Trophoblast cell (in vitro differentiated cells and primary cell): Measurements from ENCODE around the gene SLC25A25.
A peak's percentile ranks its signal among the peaks of the same experiment; 100 is the strongest.

Experiments used
- DNase-seq, 2 donors: peaks; one replicate each; pipeline ENCODE4 v3.0.0-alpha.2; 2016
- H2AFZ ChIP-seq: 2 replicates; pipeline ENCODE4 v1.6.1; 2013; ENCODE audit warnings: low read length, moderate library complexity, mild to moderate bottlenecking; ENCODE audit not compliant: insufficient read depth, poor library complexity
- H2AK5ac ChIP-seq: 2 replicates; pipeline ENCODE4 v1.6.1; 2013; ENCODE audit warnings: mild to moderate bottlenecking, low read length
- H2BK120ac ChIP-seq: 2 replicates; pipeline ENCODE4 v1.6.1; 2013; ENCODE audit warnings: low read length, mild to moderate bottlenecking, moderate library complexity; ENCODE audit not compliant: insufficient read depth, poor library complexity
- H2BK12ac ChIP-seq: 2 replicates; pipeline ENCODE4 v1.6.1; 2013; ENCODE audit warnings: mild to moderate bottlenecking, low read length, moderate library complexity
- H2BK5ac ChIP-seq: 2 replicates; pipeline ENCODE4 v1.6.1; 2013; ENCODE audit warnings: low read length, low read depth, moderate library complexity, mild to moderate bottlenecking; ENCODE audit not compliant: poor library complexity
- H3K14ac ChIP-seq: 2 replicates; pipeline ENCODE4 v1.6.1; 2013; ENCODE audit warnings: mild to moderate bottlenecking, low read length
- H3K18ac ChIP-seq: 2 replicates; pipeline ENCODE4 v1.6.1; 2013; ENCODE audit warnings: mild to moderate bottlenecking, low read length
- H3K23ac ChIP-seq: 2 replicates; pipeline ENCODE4 v1.6.1; 2013; ENCODE audit warnings: low read length
- H3K27ac ChIP-seq: 2 replicates; pipeline ENCODE4 v1.5.1; 2013; ENCODE audit warnings: low read depth, mild to moderate bottlenecking, inconsistent platforms, low read length, moderate library complexity
- H3K27me3 ChIP-seq: 2 replicates; pipeline ENCODE4 v1.6.1; 2013; ENCODE audit warnings: inconsistent platforms, mild to moderate bottlenecking, low read length, moderate library complexity; ENCODE audit not compliant: insufficient read depth
- H3K36me3 ChIP-seq, 2 experiments: 1 replicate in 1 of 2; 2 replicates in 1 of 2; pipeline ENCODE4 v1.6.1; 2013; ENCODE audit warnings: low read length in 2 of 2, mild to moderate bottlenecking in 2 of 2, moderate library complexity in 1 of 2; ENCODE audit not compliant: insufficient read depth in 2 of 2, control insufficient read depth in 1 of 2
- H3K4ac ChIP-seq: 2 replicates; pipeline ENCODE4 v1.6.1; 2013; ENCODE audit warnings: low read depth, mild to moderate bottlenecking, low read length, moderate library complexity
- H3K4me1 ChIP-seq, 2 experiments: 1 replicate in 1 of 2; 2 replicates in 1 of 2; pipeline ENCODE4 v1.6.1; 2013; ENCODE audit warnings: low read length in 2 of 2, mild to moderate bottlenecking in 2 of 2, moderate library complexity in 1 of 2; ENCODE audit not compliant: insufficient read depth in 2 of 2, control insufficient read depth in 1 of 2
- H3K4me2 ChIP-seq: 2 replicates; pipeline ENCODE4 v1.6.1; 2013; ENCODE audit warnings: inconsistent platforms, mild to moderate bottlenecking, low read length, moderate library complexity
- H3K4me3 ChIP-seq: 2 replicates; pipeline ENCODE4 v1.5.1; 2013; ENCODE audit warnings: mild to moderate bottlenecking, low read depth, low read length, inconsistent platforms
- H3K79me1 ChIP-seq: one replicate; pipeline ENCODE4 v1.6.1; 2013; ENCODE audit warnings: low read length
- H3K79me2 ChIP-seq: 2 replicates; pipeline ENCODE4 v1.6.1; 2013; ENCODE audit warnings: low read length, mild to moderate bottlenecking; ENCODE audit not compliant: control insufficient read depth, insufficient read depth, poor library complexity
- H3K9ac ChIP-seq: 2 replicates; pipeline ENCODE4 v1.6.1; 2013; ENCODE audit warnings: mild to moderate bottlenecking, low read length
- H3K9me3 ChIP-seq: 2 replicates; pipeline ENCODE4 v1.6.1; 2013; ENCODE audit warnings: low read depth, mild to moderate bottlenecking, control low read depth, inconsistent platforms, low read length; ENCODE audit not compliant: insufficient read depth
- H4K12ac ChIP-seq: 2 replicates; pipeline ENCODE4 v1.6.1; 2013; ENCODE audit warnings: low read depth, mild to moderate bottlenecking, low read length, moderate library complexity
- H4K8ac ChIP-seq: 2 replicates; pipeline ENCODE4 v1.6.1; 2013; ENCODE audit warnings: low read depth, mild to moderate bottlenecking, low read length, moderate library complexity
- H4K91ac ChIP-seq: one replicate; pipeline ENCODE4 v1.6.1; 2013; ENCODE audit warnings: low read depth, mild to moderate bottlenecking, low read length, moderate library complexity
- WGBS: extraction: QIAGEN DNeasy Blood & Tissue Kit; methylation state at CpG from one replicate; pipeline ENCODE4 v1.1.7; 2013; ENCODE audit warnings: missing lambda C conversion rate; ENCODE audit not compliant: insufficient read length, insufficient coverage; ENCODE audit errors: extremely low coverage; 5-methylcytosine and 5-hydroxymethylcytosine counted together

The SLC25A25 gene

GRCh38 chr9:128059365-128059983 lies 8.6 kb upstream of the SLC25A25 start:
- peaks cover 11 to 20% of the 10 kb centered on the region in 2 experiments for H3K36me3 ChIP-seq
- H3K4ac ChIP-seq = no peak overlapping the region
- WGBS = no CpG with 5 or more reads among the region's 6 CpGs
- no peak for DNase-seq
- H3K4me3 ChIP-seq = no peak overlapping the region
- no peak overlapping the region for H2BK5ac ChIP-seq
- H3K9me3 ChIP-seq = no peaks in the 10 kb centered on the region
- no peaks in the 10 kb centered on the region for H3K79me2 ChIP-seq
- H3K9ac ChIP-seq = no peak overlapping the region
- no peak overlapping the region for H3K23ac ChIP-seq
- H3K79me1 ChIP-seq = peaks cover 9% of the 10 kb centered on the region
- H3K4me2 ChIP-seq = no peak overlapping the region
- H4K8ac ChIP-seq = no peak overlapping the region
- no peak overlapping the region for H2AK5ac ChIP-seq
- H3K4me1 ChIP-seq = peaks cover 0 to 3% of the 10 kb centered on the region in 2 experiments
- no peak overlapping the region for H3K18ac ChIP-seq
- no peak overlapping the region for H4K91ac ChIP-seq
- no peaks in the 10 kb centered on the region for H3K27me3 ChIP-seq
- H2AFZ ChIP-seq = no peak overlapping the region
- no peak overlapping the region for H3K14ac ChIP-seq
- H2BK12ac ChIP-seq = no peak overlapping the region
- H2BK120ac ChIP-seq = no peak overlapping the region
- H3K27ac ChIP-seq = no peak overlapping the region
- no peak overlapping the region for H4K12ac ChIP-seq

- Histone ChIP-seq H4K91ac (no peak overlapping the region), H2AFZ (no peak overlapping the region), H3K79me2 (no peaks in the 10 kb centered on the region), H3K14ac (no peak overlapping the region), H3K9ac (no peak overlapping the region), H3K9me3 (no peaks in the 10 kb centered on the region), H2BK12ac (no peak overlapping the region), H4K8ac (no peak overlapping the region), H2BK5ac (no peak overlapping the region), H3K4ac (no peak overlapping the region), H2BK120ac (no peak overlapping the region), H3K23ac (no peak overlapping the region), H4K12ac (no peak overlapping the region), H3K79me1 (peaks cover 3% of the 10 kb centered on the region), H3K4me3 (peak overlapping the region; percentile 27), H3K27ac (no peak overlapping the region), H3K18ac (no peak overlapping the region), H3K4me2 (no peak overlapping the region), H2AK5ac (no peak overlapping the region), H3K36me3 (peaks cover 11 to 20% of the 10 kb centered on the region in 2 experiments), H3K4me1 (peaks cover 4 to 5% of the 10 kb centered on the region in 2 experiments), H3K27me3 (no peaks in the 10 kb centered on the region)
- no peak for DNase-seq
- WGBS = no CpG with 5 or more reads among the region's 13 CpGs
Observed at GRCh38 chr9:128061275-128061960, 6.6 kb upstream of the SLC25A25 start.

- no peak overlapping the region for H3K14ac ChIP-seq
- no peak overlapping the region for H3K23ac ChIP-seq
- H3K79me1 ChIP-seq = peaks cover 6% of the 10 kb centered on the region
- H3K4me1 ChIP-seq = peaks cover 9 to 10% of the 10 kb centered on the region in 2 experiments
- no peak overlapping the region for H3K9ac ChIP-seq
- H2BK120ac ChIP-seq = no peak overlapping the region
- no peak overlapping the region for H3K4me2 ChIP-seq
- H4K91ac ChIP-seq = no peak overlapping the region
- no peak overlapping the region for H2AK5ac ChIP-seq
- H2BK12ac ChIP-seq = no peak overlapping the region
- peaks cover 11 to 20% of the 10 kb centered on the region in 2 experiments for H3K36me3 ChIP-seq
- H3K27ac ChIP-seq = no peak overlapping the region
- H2BK5ac ChIP-seq = no peak overlapping the region
- DNase-seq = no peak
- no peak overlapping the region for H3K18ac ChIP-seq
- H4K12ac ChIP-seq = no peak overlapping the region
- H4K8ac ChIP-seq = no peak overlapping the region
- H3K27me3 ChIP-seq = no peaks in the 10 kb centered on the region
- WGBS = no CpG with 5 or more reads among the region's 6 CpGs
- H3K4me3 ChIP-seq = no peak overlapping the region
- H3K9me3 ChIP-seq = no peaks in the 10 kb centered on the region
- H2AFZ ChIP-seq = no peak overlapping the region
- no peaks in the 10 kb centered on the region for H3K79me2 ChIP-seq
- no peak overlapping the region for H3K4ac ChIP-seq
Observed at GRCh38 chr9:128062279-128062678, 5.8 kb upstream of the SLC25A25 start.

GRCh38 chr9:128062846-128063831 lies 4.9 kb upstream of the SLC25A25 start:
- no peak for DNase-seq
- no peak overlapping the region for H4K12ac ChIP-seq
- H3K79me2 ChIP-seq = peaks cover 2% of the 10 kb centered on the region
- no peak overlapping the region for H3K4ac ChIP-seq
- no peak overlapping the region for H3K18ac ChIP-seq
- no peak overlapping the region for H4K8ac ChIP-seq
- no peak overlapping the region for H3K23ac ChIP-seq
- no CpG with 5 or more reads among the region's 28 CpGs for WGBS
- no peak overlapping the region for H2BK5ac ChIP-seq
- H3K36me3 ChIP-seq = peaks cover 11 to 20% of the 10 kb centered on the region in 2 experiments
- no peak overlapping the region for H3K9ac ChIP-seq
- no peak overlapping the region for H2AK5ac ChIP-seq
- peaks cover 7 to 9% of the 10 kb centered on the region in 2 experiments for H3K4me1 ChIP-seq
- no peaks in the 10 kb centered on the region for H3K27me3 ChIP-seq
- no peak overlapping the region for H4K91ac ChIP-seq
- H3K79me1 ChIP-seq = peaks cover 9% of the 10 kb centered on the region
- no peaks in the 10 kb centered on the region for H3K9me3 ChIP-seq
- H3K14ac ChIP-seq = no peak overlapping the region
- H2BK120ac ChIP-seq = no peak overlapping the region
- H3K4me2 ChIP-seq = no peak overlapping the region
- no peak overlapping the region for H2BK12ac ChIP-seq
- H3K4me3 ChIP-seq = no peak overlapping the region
- no peak overlapping the region for H3K27ac ChIP-seq
- H2AFZ ChIP-seq = no peak overlapping the region
